ENCODE measurements around the gene LRFN5.
"Not testable (repeated sequence)": the region's sequence is repeated elsewhere in the genome, so short reads cannot be mapped to it uniquely, and the experiment has no call there.

LRFN5 gene

DNA sequence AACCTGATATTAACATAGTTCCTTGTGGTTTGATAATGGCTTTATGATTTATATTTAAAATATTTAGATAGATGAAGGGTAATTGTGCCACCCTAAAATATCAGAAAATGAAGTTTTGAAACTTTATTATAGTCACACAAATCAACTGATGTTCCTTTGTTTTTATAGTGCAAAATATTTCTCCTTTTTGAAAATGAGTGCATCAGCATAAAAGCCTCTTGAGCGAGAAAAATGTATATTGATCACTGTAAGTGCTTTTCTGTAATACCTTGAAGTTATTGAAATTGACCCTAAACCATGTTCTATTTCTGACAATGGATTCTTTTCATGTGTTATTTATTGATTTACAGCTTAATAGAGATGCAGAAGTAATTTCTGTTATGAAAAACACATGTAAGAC is 35.0 kb downstream of the LRFN5 start:
- no peak for DNase-seq

- DNase-seq = no peak
These were observed 35.7 kb downstream of the LRFN5 start for GRCh38 chr14:41642367-41642766.

- no peak for DNase-seq
These were observed 36.1 kb downstream of the LRFN5 start for GRCh38 chr14:41642789-41643188.

- no peak for DNase-seq
These were observed 37.9 kb downstream of the LRFN5 start for GRCh38 chr14:41644606-41645005.

DNA sequence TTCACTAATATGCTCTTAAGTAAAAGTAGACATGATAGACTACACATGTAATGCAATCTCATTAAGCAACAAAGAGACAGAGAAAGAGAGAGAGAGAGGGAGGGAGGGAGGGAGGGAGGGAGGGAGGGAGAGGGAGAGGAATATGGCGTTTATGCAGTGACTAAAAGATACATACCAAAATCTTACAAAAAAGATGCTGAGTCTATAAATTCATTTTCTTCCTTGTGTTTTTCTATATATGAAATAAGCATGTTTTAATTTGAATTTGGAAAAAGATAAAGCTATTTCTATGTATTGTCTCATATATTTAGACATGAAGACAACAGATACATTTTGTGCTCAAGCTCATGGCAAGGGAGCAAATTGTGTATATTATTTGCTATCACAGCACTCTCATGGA is 44.1 kb downstream of the LRFN5 start:
- no peak for DNase-seq

DNA sequence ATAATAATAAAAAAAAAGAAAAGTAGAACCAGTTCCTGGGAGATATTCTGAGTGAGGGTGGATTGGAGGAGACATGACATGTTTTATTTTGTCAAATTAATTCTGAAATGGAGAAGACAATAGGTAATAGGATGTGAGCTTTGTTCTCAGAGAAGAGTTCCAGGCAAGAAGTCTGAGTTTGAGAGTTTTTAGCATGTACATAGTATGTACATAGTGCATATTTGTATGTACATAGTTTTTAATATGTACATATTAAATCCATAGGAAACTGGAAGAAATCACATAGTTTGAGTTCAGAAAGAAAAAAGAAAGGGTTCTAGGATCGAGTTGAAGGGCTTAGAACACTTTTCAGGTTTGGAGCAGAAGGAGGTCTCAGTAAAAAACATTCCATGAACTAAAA is 47.5 kb downstream of the LRFN5 start:
- DNase-seq = no peak

DNA sequence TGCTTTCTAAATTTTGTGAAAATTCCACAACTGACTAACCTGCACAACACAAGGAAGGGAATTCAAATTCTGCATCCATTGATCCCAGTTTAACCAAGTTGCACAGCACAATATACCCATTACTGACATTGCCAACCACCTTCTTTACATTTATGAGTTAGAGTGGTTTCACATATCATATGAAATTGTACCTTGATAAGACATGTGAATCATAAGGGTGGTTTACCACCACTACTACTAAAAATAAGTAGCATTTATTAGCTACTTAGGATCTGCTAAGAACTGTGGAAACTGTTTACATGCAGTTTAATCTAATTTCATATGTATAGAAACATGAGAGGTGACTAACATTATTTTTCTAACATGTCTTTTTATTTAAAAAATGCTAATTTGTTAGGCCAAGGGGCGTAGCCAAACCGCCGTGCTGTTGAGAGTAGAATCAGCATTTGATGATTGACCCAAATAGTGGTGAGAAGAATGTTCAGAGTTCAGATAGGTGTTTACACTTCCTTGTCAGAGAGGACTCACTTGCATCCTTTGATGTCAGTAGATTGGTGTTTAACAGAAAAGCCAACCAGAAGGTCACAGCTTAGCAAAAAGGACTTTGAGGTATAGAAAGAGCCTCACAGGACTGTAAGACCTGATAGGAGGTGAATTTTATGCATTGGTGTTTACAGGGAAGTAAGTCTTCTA is 56.2 kb downstream of the LRFN5 start:
- no peak for DNase-seq

GRCh38 chr14:41663473-41663850 is 56.8 kb downstream of the LRFN5 start:
- DNase-seq = no peak

GRCh38 chr14:41666301-41666700 is 59.6 kb downstream of the LRFN5 start:
- no peak for DNase-seq

- DNase-seq = no peak
These were observed 61.7 kb downstream of the LRFN5 start for GRCh38 chr14:41668356-41668755.

DNA sequence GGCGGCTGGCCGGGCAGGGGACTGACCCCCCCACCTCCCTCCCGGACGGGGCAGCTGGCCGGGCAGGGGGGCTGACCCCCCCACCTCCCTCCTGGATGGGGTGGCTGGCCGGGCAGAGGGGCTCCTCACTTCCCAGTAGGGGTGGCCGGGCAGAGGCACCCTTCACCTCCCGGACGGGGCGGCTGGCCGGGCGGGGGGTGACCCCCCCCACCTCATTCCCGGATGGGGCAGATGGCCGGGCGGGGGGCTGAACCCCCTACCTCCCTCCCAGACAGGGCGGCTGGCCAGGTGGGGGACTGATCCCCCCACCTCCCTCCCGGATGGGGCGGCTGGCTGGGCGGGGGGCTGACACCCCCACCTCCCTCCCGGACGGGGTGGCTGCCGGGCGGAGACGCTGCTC is 66.9 kb downstream of the LRFN5 start:
- not testable (repeated sequence) for DNase-seq

GRCh38 chr14:41674511-41674971 is 67.9 kb downstream of the LRFN5 start:
- not testable (repeated sequence) for DNase-seq

DNA sequence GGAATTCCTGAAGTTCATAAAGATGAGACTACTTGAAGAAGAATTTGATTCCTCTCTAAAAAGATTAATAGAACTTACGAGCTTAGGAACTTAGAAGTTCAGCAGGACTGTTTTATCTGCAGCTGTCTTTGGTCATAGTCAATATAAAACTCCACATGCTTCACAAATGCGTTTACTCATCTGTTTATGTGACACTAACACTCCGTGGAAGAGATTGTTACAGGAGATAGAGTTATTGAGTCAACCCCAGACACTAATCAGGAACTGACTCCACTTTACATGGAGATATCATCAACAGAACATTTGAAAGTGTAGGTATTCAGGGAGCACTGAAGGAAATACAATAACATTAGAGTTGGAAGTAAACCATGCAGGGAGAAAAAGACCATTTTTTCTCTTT is 92.8 kb downstream of the LRFN5 start:
- DNase-seq = no peak

GRCh38 chr14:41718477-41719166 is 111.9 kb downstream of the LRFN5 start:
- DNase-seq = no peak

DNA sequence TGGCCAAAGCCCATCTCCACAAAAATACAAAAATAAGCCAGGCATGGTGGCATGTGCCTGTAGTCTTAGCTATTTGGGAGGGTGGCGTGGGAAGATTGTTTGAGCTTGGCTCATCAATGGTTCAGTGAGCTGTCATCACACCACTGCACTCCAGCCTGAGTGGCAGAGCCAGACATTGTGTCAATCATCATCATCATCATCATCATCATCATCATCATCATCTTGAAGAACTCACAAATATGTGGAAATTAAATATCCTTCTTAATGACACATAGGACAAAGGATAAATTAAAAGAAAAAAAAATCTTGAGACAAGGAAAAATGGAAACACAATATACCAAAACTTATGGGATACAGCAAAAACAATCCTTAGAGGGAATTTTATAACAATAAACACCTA is 132.5 kb downstream of the LRFN5 start:
- DNase-seq = no peak

- no peak for DNase-seq
These were observed 136.5 kb downstream of the LRFN5 start for GRCh38 chr14:41743140-41743539.

DNA sequence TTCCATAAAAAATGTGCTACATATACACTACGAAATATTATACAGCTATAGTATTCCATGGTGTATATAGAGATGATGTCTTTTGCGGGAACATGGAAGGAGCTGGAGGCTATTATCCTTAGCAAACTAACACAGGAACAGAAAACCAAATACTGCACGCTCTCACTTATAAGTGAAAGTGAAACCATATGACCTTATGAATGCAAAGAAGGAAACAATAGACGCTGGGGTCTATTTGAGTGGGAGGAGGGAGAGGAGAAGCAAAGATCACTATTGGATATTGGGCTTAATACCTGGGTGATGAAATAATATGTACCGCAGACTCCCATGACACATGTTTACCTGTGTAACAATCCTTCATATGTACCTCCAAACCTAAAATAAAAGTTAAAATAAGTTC is 142.8 kb downstream of the LRFN5 start:
- peak; percentile 2 for DNase-seq

- not testable (repeated sequence) for DNase-seq
These were observed 143.9 kb downstream of the LRFN5 start for GRCh38 chr14:41750575-41750974.

GRCh38 chr14:41758011-41758665 is 151.5 kb downstream of the LRFN5 start:
- no peak for DNase-seq

- DNase-seq = no peak
These were observed 154.5 kb downstream of the LRFN5 start for GRCh38 chr14:41761204-41761603.

DNA sequence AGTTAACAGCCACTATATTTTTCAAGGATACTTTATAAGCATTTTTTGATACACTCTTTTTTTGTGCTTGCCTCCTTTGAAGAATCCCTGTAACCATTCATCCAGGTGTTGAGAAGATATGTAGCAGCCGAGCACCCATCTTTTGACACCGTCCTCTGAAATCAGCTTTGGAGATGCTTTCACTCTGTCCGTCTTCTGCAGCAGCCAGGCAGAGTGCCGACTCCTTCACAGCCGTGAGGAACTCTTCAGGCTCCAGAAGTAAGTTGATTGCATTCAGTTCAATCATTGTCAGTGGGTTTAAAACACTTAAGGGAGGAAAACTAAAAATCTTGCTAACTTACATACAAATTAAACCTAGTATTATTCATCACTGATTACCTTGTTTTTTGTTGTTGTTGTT is 160.1 kb downstream of the LRFN5 start:
- DNase-seq = no peak

GRCh38 chr14:41773536-41774279 is 167.0 kb downstream of the LRFN5 start:
- no peak for DNase-seq

GRCh38 chr14:41782511-41782910 is 175.8 kb downstream of the LRFN5 start:
- DNase-seq = no peak
